Brain microvascular endothelial cell (primary cell): ENCODE data around the gene CHCHD6.

Experiments used
- DNase-seq: peaks from one replicate; pipeline ENCODE4 v3.0.0-alpha.2; 2020
- H3K27ac ChIP-seq: fragments of 250-450 bp; sonication (Bioruptor Pico); 2 replicates; pipeline ENCODE4 v1.5.1; 2020; ENCODE audit warnings: mild to moderate bottlenecking, moderate library complexity
- H3K27me3 ChIP-seq: fragments of 250-450 bp; sonication (Bioruptor Pico); replicated peaks from 2 replicates; pipeline ENCODE4 v1.5.1; 2020; ENCODE audit warnings: mild to moderate bottlenecking
- H3K36me3 ChIP-seq: fragments of 250-450 bp; sonication (Bioruptor Pico); replicated peaks from 2 replicates; pipeline ENCODE4 v1.5.1; 2020; ENCODE audit warnings: mild to moderate bottlenecking
- H3K4me3 ChIP-seq: 2 replicates; pipeline ENCODE4 v1.5.1; 2011; ENCODE audit warnings: low read depth, mild to moderate bottlenecking, control low read depth, low read length, moderate library complexity
- CTCF ChIP-seq: IDR thresholded peaks from 2 replicates; pipeline ENCODE4 v1.5.1; 2011; ENCODE audit warnings: low read depth, mild to moderate bottlenecking, moderate library complexity, low read length, control low read depth, inconsistent platforms; ENCODE audit errors: missing control alignments
- in situ Hi-C: cut with HindIII; loops from 2 replicates; pipeline ENCODE4 v1.10.0; 2017; ENCODE audit warnings: low sequenced_read_pairs, low pct_ligation_motif_present

CHCHD6 gene

GRCh38 chr3:126926684-126927400, 222.8 kb downstream of the CHCHD6 start:
- in situ Hi-C loops = no loop called here
- Histone ChIP-seq H3K36me3 (no peaks in the 10 kb centered on the region), H3K27ac (peak overlapping the region; percentile 56), H3K4me3 (no peak overlapping the region), H3K27me3 (no peaks in the 10 kb centered on the region)
- DNase-seq = peak; percentile 85
- TF ChIP-seq CTCF = peak; percentile 70

- DNase-seq = no peak
- H3K27ac ChIP-seq = peak overlapping the region; percentile 56
- no peak for TF ChIP-seq CTCF
- in situ Hi-C loops = no loop called here
- H3K4me3 ChIP-seq = no peak overlapping the region
- no peaks in the 10 kb centered on the region for H3K36me3 ChIP-seq
- no peaks in the 10 kb centered on the region for H3K27me3 ChIP-seq
Measured at GRCh38 chr3:126927401-126927750, 223.3 kb downstream of the CHCHD6 start.

- TF ChIP-seq CTCF = peak; percentile 43
- Histone ChIP-seq H3K4me3 (no peak overlapping the region), H3K36me3 (no peaks in the 10 kb centered on the region), H3K27me3 (no peaks in the 10 kb centered on the region), H3K27ac (no peak overlapping the region)
- in situ Hi-C loops = no loop called here
- peak; percentile 47 for DNase-seq
Measured at GRCh38 chr3:126927846-126928245, 223.8 kb downstream of the CHCHD6 start.

GRCh38 chr3:126928921-126929474, 225.0 kb downstream of the CHCHD6 start:
- DNase-seq = no peak
- Histone ChIP-seq H3K4me3 (no peak overlapping the region), H3K27ac (no peak overlapping the region), H3K36me3 (no peaks in the 10 kb centered on the region), H3K27me3 (no peaks in the 10 kb centered on the region)
- in situ Hi-C loops = no loop called here
- TF ChIP-seq CTCF = no peak

GRCh38 chr3:126930936-126931600, 227.0 kb downstream of the CHCHD6 start:
- no peaks in the 10 kb centered on the region for H3K36me3 ChIP-seq

More at GRCh38 chr3:126930936-126931600, 227.0 kb downstream of the CHCHD6 start:
- Histone ChIP-seq H3K27ac (no peak overlapping the region), H3K27me3 (no peaks in the 10 kb centered on the region), H3K4me3 (no peak overlapping the region)
- TF ChIP-seq CTCF = no peak
- in situ Hi-C loops = no loop called here
- no peak for DNase-seq
